ENCODE results near the gene NFKB2.

The NFKB2 gene

DNA sequence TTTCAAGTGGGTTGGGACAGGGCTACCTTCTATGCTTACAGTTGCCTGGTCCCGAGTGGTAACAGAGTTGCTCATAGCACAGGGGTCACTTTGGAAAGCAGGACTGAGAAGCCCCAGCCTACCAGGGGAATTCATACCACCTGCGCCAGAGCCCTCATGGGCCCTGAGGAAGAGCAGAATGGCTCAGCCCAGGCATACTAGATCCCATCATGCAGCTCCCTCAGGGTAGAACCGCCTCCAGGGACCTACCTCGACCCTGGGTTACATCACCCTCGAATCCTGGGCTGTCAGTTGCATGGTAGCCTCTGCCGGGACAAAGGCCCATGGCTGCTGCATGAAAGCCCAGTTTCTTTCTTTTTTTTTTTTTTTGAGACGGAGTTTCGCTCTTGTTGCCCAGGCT, 34.0 kb downstream of the NFKB2 start:
- FAIRE-seq (no peak), DNase-seq (ENCODE audit: insufficient read length, low spot score) (no peak)
- TF ChIP-seq POLR2A (IDR thresholded peaks at IDR 0.05; ENCODE audit: low read depth, low read length): no peak

DNA sequence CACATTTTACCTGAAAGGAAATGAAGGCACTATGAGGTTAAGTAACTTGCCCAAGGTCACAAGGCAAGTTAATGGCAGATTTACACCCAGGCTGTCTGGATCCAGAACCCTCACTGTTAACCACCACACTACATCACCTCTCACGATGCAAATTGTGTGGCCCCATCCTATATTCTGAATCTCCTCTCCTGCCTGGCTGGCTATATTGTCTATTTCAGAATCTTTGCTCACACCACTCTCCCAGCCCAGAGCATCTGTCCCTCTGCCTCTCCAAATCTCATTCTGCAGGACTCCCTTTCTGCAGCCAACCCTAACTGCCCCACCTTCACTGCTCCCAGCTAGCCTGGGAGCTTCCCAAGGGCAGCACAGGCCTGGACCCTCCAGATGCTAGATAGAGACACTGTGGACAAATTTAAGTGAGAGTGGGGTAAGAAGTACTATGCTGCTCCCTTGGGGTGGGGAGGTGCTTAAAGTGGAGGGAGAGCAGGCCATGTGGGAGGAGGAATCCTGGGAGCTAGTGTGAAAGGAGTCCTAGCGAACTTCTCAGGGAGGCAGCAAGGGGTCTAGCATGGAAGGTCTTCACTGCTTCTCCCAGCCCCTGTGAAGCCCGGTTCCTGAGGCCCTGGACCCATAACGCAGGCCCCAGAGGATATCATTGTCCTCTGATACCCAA, 36.1 kb downstream of the NFKB2 start:
- FAIRE-seq (no peak), DNase-seq (ENCODE audit: insufficient read length, low spot score) (no peak)
- no peak for TF ChIP-seq POLR2A (IDR thresholded peaks at IDR 0.05; ENCODE audit: low read depth, low read length)

DNA sequence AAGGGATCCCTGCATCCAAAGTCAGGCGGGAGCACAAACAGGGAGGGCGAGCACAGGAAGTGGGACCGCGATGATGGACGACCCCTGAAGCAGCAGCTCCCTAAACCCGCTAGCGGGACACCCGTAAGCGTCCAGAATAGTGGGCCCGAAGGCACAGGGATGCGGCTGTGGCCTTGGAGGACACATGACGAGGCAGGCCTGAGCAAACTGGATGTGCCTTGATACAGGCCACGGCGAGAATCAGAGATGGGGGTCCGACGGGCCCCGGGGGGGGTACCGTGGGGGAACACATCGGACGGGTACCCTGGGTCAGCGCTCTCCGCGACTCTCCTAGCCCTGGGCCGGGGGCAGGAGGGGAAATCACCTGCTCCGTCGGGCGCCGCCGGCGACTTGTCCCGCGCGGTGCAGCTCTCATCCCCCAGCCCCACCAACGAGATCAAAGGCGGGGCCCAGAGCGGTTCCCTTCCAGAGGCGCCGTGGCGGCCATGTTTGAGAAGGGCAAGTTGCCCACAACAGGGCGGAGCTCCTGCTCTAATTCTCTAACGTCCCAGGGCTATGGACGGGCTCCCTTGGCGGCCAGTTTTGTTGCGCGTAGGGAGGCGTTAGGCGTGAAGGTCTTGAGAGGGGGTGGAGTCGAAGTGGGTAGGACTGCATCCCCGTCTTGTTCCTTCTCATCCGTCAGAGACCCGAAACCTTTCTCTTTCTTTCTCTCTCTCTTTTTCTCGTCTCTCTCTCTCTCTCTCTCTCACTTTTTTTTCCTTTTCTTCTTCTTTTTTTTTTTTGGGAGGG, 36.9 kb downstream of the NFKB2 start, which contains the start of gene CUEDC2:
Gene CUEDC2 (minus strand): TSS at position 413 of the 789 bp plus-strand sequence. CDS start 7,386 bp downstream, outside the sequence.
- DNase-seq (ENCODE audit: insufficient read length, low spot score): peak; percentile 96
- peak; percentile 65 for FAIRE-seq

DNA sequence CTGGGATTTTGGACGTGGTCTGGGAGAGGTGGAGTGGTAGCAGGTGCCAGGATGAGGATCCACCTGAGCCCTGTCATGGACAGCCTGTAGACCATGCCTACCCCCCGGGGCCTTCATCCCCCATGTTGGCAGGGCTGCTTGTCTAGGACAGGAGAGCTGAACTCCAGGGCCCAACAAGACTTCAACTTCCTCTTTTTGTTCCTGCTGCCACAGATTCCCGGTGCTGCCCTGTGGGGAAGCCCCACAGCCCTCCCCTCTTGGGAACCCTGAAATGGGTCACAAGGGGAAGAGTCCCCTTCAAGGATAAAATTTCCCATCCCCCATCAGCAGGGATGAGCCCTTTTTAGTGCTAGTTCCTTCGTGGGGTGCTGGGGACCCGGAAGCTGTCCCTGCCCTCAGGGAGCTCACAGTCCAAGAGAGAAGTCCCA, 38.1 kb downstream of the NFKB2 start:
- no peak for DNase-seq (ENCODE audit: insufficient read length, low spot score)
- TF ChIP-seq POLR2A (IDR thresholded peaks at IDR 0.05; ENCODE audit: low read depth, low read length): no peak
- no peak for FAIRE-seq

More for the DNA sequence above, 36.9 kb downstream of the NFKB2 start, which contains the start of gene CUEDC2:
- peak; percentile 46; the same call in 1 of the 2 replicates for TF ChIP-seq POLR2A (IDR thresholded peaks at IDR 0.05; ENCODE audit: low read depth, low read length)

DNA sequence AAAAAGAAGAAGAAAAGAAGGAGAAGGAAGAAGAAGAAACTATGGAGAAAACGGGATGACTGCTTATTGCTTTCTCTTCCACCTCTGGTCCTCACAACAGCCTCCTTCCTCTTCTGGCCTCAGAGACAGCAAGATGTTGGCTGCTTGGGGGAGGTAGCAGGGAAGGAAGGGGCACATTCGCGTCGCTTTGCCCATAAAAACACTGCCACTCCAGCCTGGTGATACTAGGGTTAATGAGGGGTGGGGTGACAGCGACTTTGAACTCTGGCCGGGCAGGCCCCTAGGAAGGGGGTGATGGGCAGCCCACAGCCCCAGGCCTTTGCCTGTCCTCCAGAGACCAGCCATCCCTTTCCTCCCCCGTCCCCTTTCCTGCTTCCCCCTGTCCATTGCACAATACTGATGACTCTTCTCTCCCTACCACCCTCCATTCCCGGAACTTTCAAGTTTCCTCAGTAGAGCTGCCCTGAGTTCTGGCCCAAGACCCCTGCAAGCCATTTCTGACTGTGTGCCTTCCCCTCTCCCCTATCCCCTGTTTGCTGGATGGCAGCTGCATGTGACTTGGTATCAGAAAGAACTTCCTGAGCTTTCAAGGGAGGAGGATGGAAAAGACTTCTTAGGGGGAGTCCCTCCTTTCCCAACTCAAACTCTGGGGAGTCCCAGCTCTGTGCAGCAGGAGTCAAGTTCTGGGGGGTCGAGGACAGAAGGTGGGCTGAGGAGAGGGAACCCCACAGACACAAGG, 39.1 kb downstream of the NFKB2 start:
- FAIRE-seq (no peak), DNase-seq (ENCODE audit: insufficient read length, low spot score) (no peak)
- TF ChIP-seq POLR2A (IDR thresholded peaks at IDR 0.05; ENCODE audit: low read depth, low read length): no peak

DNA sequence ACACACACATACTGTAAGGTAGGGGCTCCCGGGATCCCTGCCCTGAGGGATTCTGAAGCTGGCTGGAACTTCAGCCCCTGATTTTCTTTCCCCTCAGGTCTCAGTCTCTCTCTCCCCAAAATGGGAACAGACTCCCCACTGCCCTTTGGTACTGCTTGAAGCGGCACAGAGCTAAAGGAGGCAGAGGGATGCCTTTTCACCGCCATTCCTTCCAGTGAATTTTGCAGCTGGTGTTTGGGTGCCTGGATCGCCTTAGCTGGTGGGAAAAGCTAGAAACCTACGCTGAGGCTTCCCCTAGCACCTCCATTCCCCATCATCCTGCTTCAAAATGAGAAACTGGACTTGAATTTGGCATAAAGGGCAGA, 39.6 kb downstream of the NFKB2 start:
- FAIRE-seq (no peak), DNase-seq (ENCODE audit: insufficient read length, low spot score) (no peak)
- no peak for TF ChIP-seq POLR2A (IDR thresholded peaks at IDR 0.05; ENCODE audit: low read depth, low read length)

DNA sequence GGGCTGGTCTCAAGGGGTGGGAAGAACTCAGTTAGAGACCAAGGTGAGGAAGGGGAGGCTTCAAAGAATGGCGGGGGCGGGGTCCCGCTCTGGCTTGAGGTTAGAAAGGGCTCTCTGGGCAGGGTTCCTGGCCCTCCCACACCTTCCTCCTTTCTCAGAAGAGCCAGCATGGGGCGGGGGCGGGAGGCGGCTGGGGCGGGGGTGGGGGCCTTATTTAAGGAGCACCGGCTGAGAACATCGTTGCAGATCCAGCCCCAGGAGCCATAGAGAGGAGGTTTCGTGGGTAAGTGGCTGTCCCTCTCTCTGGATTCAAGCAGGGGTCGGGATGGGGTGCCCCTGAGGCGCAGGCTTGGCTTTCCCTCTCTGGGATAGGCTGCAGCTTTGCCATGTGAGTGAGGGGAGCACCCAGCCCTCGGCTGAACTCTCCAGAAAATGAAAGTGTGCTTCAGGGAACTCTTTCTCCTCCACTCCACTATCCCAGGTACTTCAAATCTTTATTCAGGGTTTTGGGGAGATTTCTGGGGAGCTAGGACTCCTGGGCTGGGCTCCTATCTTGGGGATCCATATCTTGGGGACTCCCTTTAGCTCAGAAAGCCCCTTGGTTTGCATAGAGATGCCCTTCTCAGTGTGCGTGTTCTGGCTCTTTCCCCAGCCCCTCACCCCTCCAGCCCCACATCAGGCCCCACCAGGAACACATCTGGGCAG, 40.2 kb downstream of the NFKB2 start:
- no peak for TF ChIP-seq POLR2A (IDR thresholded peaks at IDR 0.05; ENCODE audit: low read depth, low read length)
- FAIRE-seq (no peak), DNase-seq (ENCODE audit: insufficient read length, low spot score) (no peak)

DNA sequence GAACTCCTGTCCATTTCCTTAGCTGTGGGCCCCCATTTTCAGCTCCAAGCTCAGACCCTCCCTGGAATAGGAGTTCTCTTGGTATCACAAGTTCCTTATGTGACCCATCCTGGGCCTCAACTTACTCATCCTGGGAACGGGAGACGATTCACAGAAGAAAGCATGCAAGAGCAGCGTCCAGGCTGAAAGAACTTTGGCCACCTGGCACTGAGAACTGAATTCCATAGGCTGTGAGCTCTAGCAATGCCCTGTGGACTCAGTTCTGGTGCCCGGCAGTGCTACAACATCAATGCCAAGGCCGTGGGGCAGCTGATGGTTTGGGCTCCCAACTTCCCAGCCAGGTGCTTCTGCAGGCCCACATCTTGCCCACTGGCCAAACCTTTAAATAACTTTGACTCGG, 40.8 kb downstream of the NFKB2 start:
- no peak for DNase-seq (ENCODE audit: insufficient read length, low spot score)
- no peak for FAIRE-seq
- no peak for TF ChIP-seq POLR2A (IDR thresholded peaks at IDR 0.05; ENCODE audit: low read depth, low read length)

DNA sequence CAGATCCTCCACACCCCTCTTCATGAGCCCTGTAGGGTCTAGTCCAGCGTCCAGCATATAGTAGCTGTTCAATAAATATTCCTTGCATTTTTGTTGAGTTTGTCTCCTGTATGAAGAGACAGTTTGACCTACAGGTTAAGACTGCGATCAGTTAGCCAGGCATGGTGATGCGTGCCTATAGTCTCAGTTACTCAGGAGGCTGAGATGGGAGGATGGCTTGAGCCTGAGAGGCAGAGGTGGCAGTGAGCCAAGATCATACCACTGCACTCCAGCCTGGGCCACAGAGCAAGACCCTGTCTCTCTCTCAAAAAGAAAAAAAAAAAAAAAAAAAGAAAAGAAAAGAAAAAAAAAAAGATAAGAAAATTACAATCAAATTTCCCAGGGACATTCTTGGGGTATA, 42.0 kb downstream of the NFKB2 start:
- TF ChIP-seq POLR2A (IDR thresholded peaks at IDR 0.05; ENCODE audit: low read depth, low read length): no peak
- DNase-seq (ENCODE audit: insufficient read length, low spot score) (no peak), FAIRE-seq (no peak)

DNA sequence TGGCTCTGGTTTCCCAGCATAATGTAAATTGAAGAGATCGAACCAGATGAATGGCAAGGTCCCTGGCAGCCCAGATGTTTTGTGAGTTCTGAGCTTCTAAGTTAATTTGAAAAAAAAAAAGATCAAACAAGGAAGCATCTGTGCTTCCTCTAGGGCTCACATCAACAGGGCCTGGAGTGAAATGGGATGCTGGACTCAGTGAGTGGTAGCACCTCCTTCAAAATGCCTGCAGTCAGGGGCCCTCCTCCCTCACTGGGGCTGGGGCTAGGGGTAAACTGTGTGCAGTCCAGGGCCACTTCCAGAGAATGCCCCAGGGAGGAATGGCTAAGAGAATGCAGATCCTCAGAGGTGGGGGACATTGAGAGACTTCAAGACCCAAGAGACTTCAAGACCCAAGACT, 42.9 kb downstream of the NFKB2 start:
- no peak for FAIRE-seq
- TF ChIP-seq POLR2A (IDR thresholded peaks at IDR 0.05; ENCODE audit: low read depth, low read length): no peak

GRCh38 chr10:102444851-102445250, 49.3 kb downstream of the NFKB2 start:
- FAIRE-seq (no peak), DNase-seq (ENCODE audit: insufficient read length, low spot score) (no peak)
- TF ChIP-seq POLR2A (IDR thresholded peaks at IDR 0.05; ENCODE audit: low read depth, low read length): no peak

More for the DNA sequence above, 42.9 kb downstream of the NFKB2 start:
- DNase-seq (ENCODE audit: insufficient read length, low spot score): no peak

GRCh38 chr10:102449321-102450123, 54.0 kb downstream of the NFKB2 start:
- FAIRE-seq (no peak), DNase-seq (ENCODE audit: insufficient read length, low spot score) (no peak)
- no peak for TF ChIP-seq POLR2A (IDR thresholded peaks at IDR 0.05; ENCODE audit: low read depth, low read length)

DNA sequence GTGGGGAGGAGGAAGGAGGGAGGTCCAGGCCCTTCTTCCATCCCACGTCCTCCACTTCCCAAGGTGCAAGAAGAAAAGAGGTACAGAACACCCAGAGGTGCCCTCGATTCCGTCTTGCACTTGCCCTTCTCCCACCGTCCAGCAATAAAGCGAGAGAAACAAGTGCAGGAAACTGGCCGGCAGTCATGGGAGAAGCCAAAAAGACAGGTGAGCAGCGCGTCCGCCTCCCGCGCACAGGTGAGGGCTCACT, 54.5 kb downstream of the NFKB2 start:
- FAIRE-seq (no peak), DNase-seq (ENCODE audit: insufficient read length, low spot score) (no peak)
- no peak for TF ChIP-seq POLR2A (IDR thresholded peaks at IDR 0.05; ENCODE audit: low read depth, low read length)
